GM23338 (cell line): ENCODE results near the gene IDH3A.

ENCODE experiments used
- CTCF ChIP-seq, 2 experiments: fragments of 200-600 bp in 1 of 2; sonication (generic) in 1 of 2; conservative IDR thresholded peaks; 2 replicates each; pipeline versions ENCODE4 v1.5.1 to v1.6.1; 2016 to 2017; ENCODE audit warnings: antibody characterized with exemption in 2 of 2, low read depth in 2 of 2, mild to moderate bottlenecking in 2 of 2, moderate library complexity in 1 of 2
- EZH2 ChIP-seq: fragments of 200-600 bp; sonication (generic); IDR thresholded peaks from one replicate; pipeline ENCODE4 v1.8.0; 2017; ENCODE audit warnings: antibody characterized with exemption, mild to moderate bottlenecking, low read depth; ENCODE audit not compliant: unreplicated experiment
- REST ChIP-seq: IDR thresholded peaks from one replicate; pipeline ENCODE4 v1.6.1; 2018; ENCODE audit warnings: antibody characterized with exemption; ENCODE audit not compliant: unreplicated experiment

GRCh38 chr15:78182821-78183220 is 33.7 kb downstream of the IDH3A start:
- no peak for TF ChIP-seq REST
- no peak for TF ChIP-seq CTCF (conservative IDR thresholded peaks at IDR 0.05; ENCODE audit: low read depth in 2 of 2)
- TF ChIP-seq EZH2 = no peak
